ENCODE results near the gene UBAC2. TPM values are rescaled to one million over a fixed set of nuclear protein-coding genes. Genes with fewer than 3 reads are reported as not detected.

The UBAC2 gene
- total RNA-seq, 1 donor from 2014 or later, result 59.8 TPM

DNA sequence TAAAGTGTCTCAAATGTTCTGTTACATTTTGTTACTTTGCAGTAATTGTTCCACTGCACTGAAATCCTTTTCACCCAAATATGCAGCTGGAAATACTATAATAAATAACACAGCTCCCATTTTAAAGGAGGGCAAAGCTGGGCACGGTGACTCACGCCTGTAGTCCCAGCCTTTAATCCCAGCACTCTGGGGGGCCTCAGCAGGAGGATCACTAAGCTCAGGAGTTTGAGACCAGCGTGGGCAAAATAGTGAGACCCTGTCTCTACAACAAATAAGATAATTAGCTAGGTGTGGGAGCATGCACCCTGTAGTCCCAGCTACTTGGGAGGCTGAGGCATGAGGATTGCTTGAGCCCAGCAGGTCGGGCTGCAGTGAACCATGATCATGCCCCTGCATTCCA lies 7.5 kb upstream of the UBAC2 start:
- Mint-ChIP-seq H3K4me3 (no peak overlapping the region), H3K27ac (ENCODE audit: unreplicated experiment) (no peak overlapping the region), H3K36me3 (ENCODE audit: low read depth) (no peaks in the 10 kb centered on the region), H3K27me3 (ENCODE audit: low read depth) (peaks cover 4% of the 10 kb centered on the region), H3K4me1 (no peaks in the 10 kb centered on the region), H3K9me3 (no peaks in the 10 kb centered on the region)
- no peak for DNase-seq (ENCODE audit: low read depth, low spot score)
- TF ChIP-seq, protein P1, sequence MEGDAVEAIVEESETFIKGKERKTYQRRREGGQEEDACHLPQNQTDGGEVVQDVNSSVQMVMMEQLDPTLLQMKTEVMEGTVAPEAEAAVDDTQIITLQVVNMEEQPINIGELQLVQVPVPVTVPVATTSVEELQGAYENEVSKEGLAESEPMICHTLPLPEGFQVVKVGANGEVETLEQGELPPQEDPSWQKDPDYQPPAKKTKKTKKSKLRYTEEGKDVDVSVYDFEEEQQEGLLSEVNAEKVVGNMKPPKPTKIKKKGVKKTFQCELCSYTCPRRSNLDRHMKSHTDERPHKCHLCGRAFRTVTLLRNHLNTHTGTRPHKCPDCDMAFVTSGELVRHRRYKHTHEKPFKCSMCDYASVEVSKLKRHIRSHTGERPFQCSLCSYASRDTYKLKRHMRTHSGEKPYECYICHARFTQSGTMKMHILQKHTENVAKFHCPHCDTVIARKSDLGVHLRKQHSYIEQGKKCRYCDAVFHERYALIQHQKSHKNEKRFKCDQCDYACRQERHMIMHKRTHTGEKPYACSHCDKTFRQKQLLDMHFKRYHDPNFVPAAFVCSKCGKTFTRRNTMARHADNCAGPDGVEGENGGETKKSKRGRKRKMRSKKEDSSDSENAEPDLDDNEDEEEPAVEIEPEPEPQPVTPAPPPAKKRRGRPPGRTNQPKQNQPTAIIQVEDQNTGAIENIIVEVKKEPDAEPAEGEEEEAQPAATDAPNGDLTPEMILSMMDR (conservative IDR thresholded peaks at IDR 0.05), result no peak

DNA sequence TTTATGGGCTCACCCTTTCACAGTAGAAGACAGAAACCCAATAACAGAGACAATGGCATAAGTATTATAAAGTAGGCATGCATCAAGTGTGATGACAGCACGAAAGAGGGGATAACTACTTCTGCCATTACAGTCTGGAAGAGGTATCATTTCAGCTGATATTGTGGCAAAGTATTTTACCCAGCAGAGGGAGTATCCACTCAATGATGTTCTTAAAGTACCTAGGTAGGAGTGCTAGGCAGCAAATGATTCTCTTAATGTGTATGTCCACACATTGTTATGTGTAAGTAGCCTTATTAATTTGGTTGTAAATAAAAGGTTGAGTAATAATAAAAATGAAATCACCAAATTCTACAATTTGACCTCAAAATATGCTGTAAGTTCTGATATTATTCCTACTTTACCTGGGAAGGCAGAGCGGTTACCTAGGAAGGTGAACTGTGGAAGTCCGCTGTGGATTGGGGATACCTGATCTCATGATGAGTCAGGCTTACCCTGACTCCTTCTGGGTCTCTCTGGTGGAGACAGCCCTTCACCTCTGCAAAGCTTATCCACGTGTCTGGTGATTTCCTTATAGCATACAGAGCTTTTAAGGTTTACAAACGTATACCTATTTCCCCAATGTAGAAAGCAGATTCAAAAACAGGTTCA lies 4.1 kb upstream of the UBAC2 start:
- Mint-ChIP-seq H3K9me3 (no peaks in the 10 kb centered on the region), H3K4me1 (peaks cover 12% of the 10 kb centered on the region), H3K36me3 (ENCODE audit: low read depth) (no peaks in the 10 kb centered on the region), H3K4me3 (peak overlapping the region; percentile 8), H3K27ac (ENCODE audit: unreplicated experiment) (no peak overlapping the region), H3K27me3 (ENCODE audit: low read depth) (no peaks in the 10 kb centered on the region)
- TF ChIP-seq, protein P1 (conservative IDR thresholded peaks at IDR 0.05), result peak; percentile 42
- DNase-seq (ENCODE audit: low read depth, low spot score), result no peak

DNA sequence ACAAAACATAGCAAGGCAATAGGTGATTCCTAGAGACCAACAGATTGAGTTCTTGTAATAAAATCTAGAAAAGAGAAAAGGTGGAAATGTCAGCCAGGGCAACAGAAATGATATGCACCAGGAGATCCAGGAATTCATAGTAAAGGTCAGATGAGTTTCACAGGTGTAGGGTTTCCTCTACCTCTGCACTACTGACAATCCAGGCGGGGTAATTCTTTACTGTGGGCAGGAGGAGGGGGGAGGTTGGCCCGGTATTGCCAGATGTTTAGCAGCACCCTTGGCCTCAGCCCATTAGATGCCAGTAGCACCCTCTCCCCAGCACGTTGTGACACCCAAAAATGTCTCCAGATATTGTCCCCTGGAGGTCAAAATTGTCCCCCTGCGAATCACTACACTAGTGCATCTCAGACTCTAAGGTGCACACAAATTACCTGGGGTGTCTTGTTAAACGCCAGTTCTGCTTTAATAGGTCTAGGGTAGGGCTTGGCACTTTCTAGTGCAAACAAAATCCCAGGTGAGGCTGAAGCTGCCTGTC lies 3.5 kb upstream of the UBAC2 start:
- DNase-seq (ENCODE audit: low read depth, low spot score), result no peak
- Mint-ChIP-seq H3K27me3 (ENCODE audit: low read depth) (no peaks in the 10 kb centered on the region), H3K27ac (ENCODE audit: unreplicated experiment) (peak overlapping the region; percentile 28), H3K4me1 (peaks cover 16% of the 10 kb centered on the region), H3K4me3 (peak overlapping the region; percentile 8), H3K36me3 (ENCODE audit: low read depth) (no peaks in the 10 kb centered on the region), H3K9me3 (no peaks in the 10 kb centered on the region)
- TF ChIP-seq, protein P1 (conservative IDR thresholded peaks at IDR 0.05), result no peak

DNA sequence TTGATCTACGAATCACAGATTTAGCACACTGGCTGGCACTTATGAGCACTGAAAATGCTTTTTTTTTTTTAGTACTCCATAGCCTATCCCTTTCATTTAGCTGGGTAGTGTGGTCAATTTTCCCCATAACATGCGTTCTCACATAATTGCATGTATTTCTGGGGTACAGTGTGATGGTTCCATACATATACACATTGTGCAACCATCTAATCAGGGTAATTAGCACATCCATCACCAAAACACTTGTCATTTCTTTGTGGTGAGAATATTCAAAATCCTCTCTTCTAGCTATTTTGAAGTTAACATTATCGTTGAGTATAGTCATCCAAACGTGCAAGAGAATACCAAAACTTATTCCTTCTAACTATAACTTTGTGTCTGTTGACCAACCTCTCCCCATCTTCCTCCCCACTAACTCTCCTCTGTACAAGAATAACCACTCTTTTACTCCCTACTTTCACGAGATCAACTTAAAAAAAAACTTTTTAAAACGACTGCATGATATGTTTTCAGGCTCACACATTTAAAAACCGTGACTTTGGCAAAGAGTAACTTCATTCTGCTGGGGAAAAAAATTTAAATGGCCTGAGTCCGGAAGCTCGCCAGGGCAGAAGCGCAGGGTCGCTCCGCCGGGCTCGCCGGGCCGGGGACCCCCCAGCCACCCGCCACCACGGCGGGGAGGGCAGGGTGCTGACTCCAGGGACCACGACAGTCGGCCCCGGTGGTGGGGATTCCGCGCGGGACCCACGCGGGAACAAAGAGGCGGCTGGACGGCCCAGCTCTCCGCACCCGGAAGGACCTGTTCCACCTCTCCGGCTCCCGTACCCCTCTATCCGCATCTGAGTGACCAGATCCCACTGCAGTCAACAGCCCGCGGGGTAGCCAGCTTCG lies 868 bp upstream of the UBAC2 start:
- Mint-ChIP-seq H3K27ac (ENCODE audit: unreplicated experiment) (peak overlapping the region; percentile 99), H3K9me3 (no peaks in the 10 kb centered on the region), H3K36me3 (ENCODE audit: low read depth) (no peaks in the 10 kb centered on the region), H3K4me3 (peak overlapping the region; percentile 91), H3K4me1 (peaks cover 33% of the 10 kb centered on the region), H3K27me3 (ENCODE audit: low read depth) (no peaks in the 10 kb centered on the region)
- TF ChIP-seq, protein P1 (conservative IDR thresholded peaks at IDR 0.05), result no peak
- DNase-seq (ENCODE audit: low read depth, low spot score), result no peak

DNA sequence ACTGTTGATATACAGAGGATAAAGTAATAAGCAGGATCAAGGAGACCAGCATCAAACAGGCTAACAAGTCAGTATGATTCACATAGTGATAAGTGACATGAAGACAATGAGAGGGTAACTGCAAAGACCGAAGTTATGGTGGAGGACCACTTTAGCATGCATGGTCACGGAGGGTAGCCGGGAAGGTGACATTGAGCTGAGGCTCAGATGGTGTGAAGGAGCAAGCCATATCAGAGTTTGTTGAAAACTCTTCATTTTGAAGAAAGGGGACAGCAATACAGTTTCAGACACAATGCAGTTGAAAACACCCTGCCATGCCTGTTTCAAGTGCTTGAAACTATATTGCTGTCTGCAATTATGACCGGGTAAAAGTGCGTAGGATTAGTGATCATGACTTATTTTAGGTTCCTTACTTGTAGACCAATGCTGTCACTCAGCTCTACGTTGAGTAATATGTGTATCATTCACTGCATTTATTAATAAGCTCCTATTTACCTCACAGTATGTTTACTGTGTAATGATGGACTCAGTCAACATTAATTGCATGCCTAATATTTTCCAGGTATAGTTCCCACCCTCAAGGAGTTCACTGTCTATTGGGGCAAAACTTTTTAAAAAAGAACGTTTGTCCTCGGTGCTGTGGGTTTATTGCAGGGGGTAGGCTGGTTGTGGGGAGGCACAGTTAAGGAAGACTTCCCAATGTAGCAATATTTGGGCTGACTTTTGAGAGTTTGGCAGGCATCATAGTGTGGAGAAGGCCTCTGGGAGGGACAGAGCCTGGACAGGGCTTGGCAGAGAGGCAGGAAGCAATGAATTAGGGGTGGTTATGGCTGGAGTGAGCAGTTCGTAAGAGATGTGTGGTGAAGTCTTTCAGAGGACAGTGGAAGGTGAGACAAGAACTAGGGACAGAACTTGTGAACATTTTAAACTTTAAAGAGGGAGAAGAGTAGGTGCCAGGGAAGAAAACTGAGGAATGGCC lies 3.2 kb downstream of the UBAC2 start:
- TF ChIP-seq, protein P1 (conservative IDR thresholded peaks at IDR 0.05), result no peak
- peak overlapping the region; percentile 54 for H3K4me3 Mint-ChIP-seq
- peaks cover 33% of the 10 kb centered on the region for H3K4me1 Mint-ChIP-seq
- H3K27ac Mint-ChIP-seq (ENCODE audit: unreplicated experiment), result no peak overlapping the region
- no peak for DNase-seq (ENCODE audit: low read depth, low spot score)
- peaks cover 10% of the 10 kb centered on the region for H3K36me3 Mint-ChIP-seq (ENCODE audit: low read depth)
- no peaks in the 10 kb centered on the region for H3K27me3 Mint-ChIP-seq (ENCODE audit: low read depth)
- no peaks in the 10 kb centered on the region for H3K9me3 Mint-ChIP-seq

All from neural crest cell (in vitro differentiated cells).